Spleen (tissue), 7 donors: ENCODE results near the gene EML6.

Experiments used
- CTCF ChIP-seq, 11 experiments: fragments of 200-600 bp in 7 of 11; fragments of 450-650 bp in 4 of 11; sonication (generic) in 4 of 11; IDR thresholded peaks in 8 of 11; conservative IDR thresholded peaks in 3 of 11; 1 replicate in 7 of 11; 2 replicates in 4 of 11; pipeline versions ENCODE4 v1.4.0 to v1.8.0; 2016 to 2021; ENCODE audit warnings: antibody characterized with exemption in 11 of 11, inconsistent platforms in 4 of 11, mild to moderate bottlenecking in 1 of 11
- POLR2A ChIP-seq, 3 donors: fragments of 450-650 bp; IDR thresholded peaks; one replicate each; pipeline ENCODE4 v1.5.1; 2017; ENCODE audit warnings: antibody characterized with exemption in 3 of 3, mild to moderate bottlenecking in 1 of 3
- donor health status: DM: no; HTN: no; CAD: no; lungs with moderate emphysema.
- donor health status: DM: no; HTN: no; CAD: no.
- donor health status: DM: no; HTN: no; CAD: no.

GRCh38 chr2:54697934-54698333 lies 25.5 kb upstream of the EML6 start:
- TF ChIP-seq CTCF (IDR thresholded peaks at IDR 0.05 in 8 of 11, conservative IDR thresholded peaks at IDR 0.05 in 3 of 11) = no peak
- no peak for TF ChIP-seq POLR2A (IDR thresholded peaks at IDR 0.05)
